LNCAP (cell line): Measurements from ENCODE around the gene CAPN5.

Experiments
- TF ChIP-seq, protein P1 (sequence below): fragments of 450-650 bp; IDR thresholded peaks from 2 replicates; pipeline ENCODE4 v1.5.1; 2017; ENCODE audit warnings: mild to moderate bottlenecking

The CAPN5 gene

DNA sequence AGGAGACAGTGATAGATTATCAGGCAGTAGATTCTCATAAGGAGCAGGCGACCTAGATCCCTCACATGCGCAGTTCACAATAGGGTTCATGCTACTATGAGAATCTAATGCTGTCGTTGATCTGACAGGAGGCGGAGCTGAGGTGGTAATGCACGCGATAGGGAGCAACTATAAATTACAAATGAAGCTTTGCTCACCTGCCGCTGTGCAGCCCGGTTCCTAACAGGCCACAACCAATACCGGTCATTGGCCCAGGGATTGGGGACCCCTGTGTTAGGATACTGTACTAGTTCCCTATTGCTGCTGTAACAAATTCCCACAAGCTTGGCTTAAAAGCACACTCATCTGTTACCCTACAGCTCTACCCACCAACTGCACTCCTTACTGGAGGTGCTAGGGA, 21.9 kb upstream of the CAPN5 start:
- TF ChIP-seq, protein P1, sequence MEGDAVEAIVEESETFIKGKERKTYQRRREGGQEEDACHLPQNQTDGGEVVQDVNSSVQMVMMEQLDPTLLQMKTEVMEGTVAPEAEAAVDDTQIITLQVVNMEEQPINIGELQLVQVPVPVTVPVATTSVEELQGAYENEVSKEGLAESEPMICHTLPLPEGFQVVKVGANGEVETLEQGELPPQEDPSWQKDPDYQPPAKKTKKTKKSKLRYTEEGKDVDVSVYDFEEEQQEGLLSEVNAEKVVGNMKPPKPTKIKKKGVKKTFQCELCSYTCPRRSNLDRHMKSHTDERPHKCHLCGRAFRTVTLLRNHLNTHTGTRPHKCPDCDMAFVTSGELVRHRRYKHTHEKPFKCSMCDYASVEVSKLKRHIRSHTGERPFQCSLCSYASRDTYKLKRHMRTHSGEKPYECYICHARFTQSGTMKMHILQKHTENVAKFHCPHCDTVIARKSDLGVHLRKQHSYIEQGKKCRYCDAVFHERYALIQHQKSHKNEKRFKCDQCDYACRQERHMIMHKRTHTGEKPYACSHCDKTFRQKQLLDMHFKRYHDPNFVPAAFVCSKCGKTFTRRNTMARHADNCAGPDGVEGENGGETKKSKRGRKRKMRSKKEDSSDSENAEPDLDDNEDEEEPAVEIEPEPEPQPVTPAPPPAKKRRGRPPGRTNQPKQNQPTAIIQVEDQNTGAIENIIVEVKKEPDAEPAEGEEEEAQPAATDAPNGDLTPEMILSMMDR: no peak

DNA sequence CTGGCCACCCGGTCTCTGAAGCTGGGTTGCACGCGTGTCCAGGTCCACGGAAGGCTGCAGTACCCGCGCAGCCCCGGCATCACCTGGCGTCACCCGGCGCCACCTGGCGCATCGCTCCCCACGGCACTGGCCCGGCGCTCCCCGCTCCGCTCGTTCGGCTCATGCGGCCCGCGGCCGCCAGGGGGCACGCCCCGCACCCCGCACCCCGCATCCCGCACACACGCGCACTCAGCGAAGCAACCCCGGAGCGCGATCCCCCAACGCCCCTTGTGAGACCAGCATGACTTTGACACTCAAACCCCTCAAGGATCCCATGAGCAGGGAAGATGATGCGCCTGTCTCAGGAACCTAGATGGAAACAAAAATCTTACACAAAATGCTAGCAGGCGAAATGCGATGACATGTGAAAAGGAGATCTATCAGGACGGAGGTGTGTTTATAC, 20.7 kb upstream of the CAPN5 start:
- TF ChIP-seq, protein P1: peak; percentile 99

DNA sequence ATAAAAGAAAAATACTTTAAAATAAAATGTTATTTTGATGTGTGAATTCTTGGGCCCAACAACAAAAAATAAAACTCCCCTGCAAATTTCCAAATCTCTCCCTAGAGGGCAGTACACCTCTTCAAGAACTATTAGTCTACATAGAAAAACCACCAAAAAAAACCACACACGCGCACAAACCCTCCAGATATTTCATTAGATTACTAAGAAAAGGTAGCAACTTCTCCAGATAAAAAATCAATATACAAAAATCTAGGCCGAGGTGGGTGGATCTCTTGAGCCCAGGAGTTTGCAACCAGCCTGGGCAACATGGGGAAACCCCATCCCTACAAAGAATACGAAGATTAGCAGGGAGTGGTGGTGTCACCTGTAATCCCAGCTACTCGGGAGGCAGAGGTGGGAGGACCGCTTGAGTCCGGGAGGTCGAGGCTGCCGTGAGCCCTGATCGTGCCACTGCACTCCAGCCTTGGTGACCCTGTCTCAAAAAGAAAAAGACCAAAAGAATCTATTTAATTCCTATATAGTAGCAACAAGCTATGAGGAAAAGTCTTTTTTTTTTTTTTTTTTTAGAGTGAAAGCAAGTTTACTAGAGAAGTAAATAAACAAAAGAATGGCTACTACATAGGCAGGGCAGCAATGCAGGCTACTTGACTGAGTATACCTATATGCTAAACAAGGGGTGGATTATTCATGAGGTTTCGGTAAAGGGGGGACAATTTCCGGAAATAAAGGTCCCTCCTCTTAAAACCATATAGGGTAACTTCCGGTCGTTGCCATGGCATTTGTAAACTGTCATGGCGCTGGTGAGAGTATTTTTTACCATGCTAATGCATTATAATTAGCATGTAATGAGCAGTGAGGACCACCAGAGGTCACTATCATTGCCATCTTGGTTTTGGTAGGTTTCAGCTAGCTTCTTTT, 19.5 kb upstream of the CAPN5 start:
- TF ChIP-seq, protein P1: peak; percentile 63

DNA sequence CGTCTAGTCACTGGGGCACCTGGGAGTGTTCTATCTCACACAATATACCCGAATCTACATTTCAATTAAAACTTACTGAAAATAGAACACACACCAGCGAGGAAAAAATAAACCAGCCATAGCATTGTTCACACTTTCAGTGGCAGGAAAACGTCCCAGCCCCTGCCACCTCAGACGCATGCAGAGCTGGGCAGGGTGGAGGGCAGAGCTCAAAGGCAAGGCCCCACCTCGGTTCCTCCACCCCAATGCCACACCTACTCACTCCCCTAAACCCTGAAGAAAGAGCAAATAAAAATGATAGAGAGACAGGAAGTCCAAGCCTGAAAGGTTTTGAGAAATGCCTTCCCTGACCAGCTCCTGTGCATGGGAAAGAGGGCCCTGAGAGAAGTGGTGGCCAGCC, 17.7 kb upstream of the CAPN5 start:
- TF ChIP-seq, protein P1: no peak

DNA sequence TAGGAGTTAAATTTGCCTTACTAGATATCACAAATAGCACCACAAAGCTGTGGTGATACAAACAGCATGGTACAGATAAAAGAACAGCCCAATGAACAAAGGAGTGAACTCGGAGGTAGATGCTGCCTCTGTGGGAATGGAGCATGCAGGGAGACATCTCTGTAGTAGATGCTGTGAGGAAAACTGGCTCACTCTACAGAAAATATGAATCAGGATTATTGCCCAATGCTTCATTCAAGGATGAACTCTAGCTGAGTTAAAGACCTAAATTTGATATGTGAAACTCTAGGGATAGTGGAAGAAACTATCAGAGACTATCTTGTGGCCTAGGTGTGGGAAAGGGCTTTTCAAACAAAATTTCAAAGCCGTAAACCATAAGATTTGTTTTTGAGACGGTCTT, 15.3 kb upstream of the CAPN5 start:
- TF ChIP-seq, protein P1: no peak

DNA sequence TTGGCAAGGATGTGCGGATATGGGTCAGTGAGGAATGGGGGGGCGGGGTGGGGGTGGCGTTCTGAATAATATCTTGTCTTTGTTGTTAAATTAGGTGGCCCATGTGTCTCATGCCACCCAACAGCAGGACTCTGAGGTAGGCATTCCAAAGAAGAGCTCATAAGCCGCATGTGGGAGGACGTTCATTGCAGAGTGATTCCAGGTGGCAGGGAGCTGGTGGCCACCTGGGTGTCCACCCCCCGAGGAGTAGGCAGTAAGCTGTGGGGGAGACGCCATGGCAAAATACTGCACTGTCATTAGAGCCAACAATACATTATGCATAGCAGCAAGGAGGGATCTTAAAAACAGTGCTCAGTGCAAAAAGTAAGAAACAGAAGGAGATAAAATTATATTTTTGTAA, 14.3 kb upstream of the CAPN5 start:
- TF ChIP-seq, protein P1: no peak

DNA sequence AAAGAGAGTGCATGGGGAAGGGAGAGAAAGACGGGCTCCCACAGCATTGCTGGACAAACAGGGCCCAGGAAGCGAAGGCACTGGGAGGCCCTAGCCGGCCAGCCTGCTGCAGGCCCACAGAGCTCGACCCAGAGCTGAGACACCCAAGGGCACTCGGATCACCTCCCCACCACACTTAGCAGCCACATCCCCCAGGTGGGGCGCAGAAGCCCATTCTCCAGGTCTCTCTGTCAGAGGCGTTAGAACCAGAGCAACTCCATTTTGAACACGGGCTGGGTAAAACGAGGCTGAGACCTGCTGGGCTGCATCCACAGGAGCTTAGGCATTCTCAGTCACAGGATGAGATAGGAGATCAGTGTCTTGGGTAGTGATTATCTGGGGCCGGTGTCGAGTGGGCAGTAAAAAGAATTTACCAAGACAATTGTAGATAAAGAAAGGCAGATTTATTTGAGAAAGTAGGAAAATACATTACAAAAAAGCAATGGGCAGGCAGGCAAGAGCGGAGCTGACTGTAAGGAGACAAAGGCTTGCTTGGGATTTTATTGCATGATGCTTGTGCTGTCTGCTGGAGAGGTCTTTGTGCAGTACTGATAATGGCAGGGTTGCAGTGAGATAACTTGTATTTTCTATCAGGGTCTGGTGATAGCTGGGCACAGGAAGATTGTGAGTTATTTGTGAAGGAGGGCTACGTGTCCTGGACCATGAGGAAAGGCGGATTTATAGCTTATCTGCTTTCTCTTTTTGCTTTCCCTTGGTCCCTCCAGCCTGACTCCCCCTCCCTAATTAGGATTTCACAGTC, 13.4 kb upstream of the CAPN5 start:
- TF ChIP-seq, protein P1: no peak
